ENCODE results near the gene POLN.

Gene POLN

GRCh38 chr4:2262145-2262943 is 20.4 kb upstream of the POLN start:
- peak; percentile 98 for DNase-seq

GRCh38 chr4:2261853-2262144 is 19.9 kb upstream of the POLN start, which contains the start of gene MXD4:
TSS of gene MXD4 (minus strand) at chr4:2262109. CDS start at chr4:2261980, 129 bp downstream.
- DNase-seq = no peak

- peak; percentile 65 for DNase-seq
These were observed 19.4 kb upstream of the POLN start for GRCh38 chr4:2261110-2261852.

- peak; percentile 1 for DNase-seq
These were observed 18.6 kb upstream of the POLN start for GRCh38 chr4:2260344-2261109.

GRCh38 chr4:2259541-2260343 is 17.8 kb upstream of the POLN start:
- peak; percentile 1 for DNase-seq

- DNase-seq = peak; percentile 1
These were observed 17.2 kb upstream of the POLN start for GRCh38 chr4:2259036-2259540.

GRCh38 chr4:2258091-2259035 is 16.4 kb upstream of the POLN start:
- DNase-seq = peak; percentile 1

GRCh38 chr4:2257361-2258081 is 15.6 kb upstream of the POLN start:
- peak; percentile 2 for DNase-seq

GRCh38 chr4:2256781-2257191 is 14.9 kb upstream of the POLN start:
- DNase-seq = peak; percentile 1

- DNase-seq = no peak
These were observed 14.3 kb upstream of the POLN start for GRCh38 chr4:2256156-2256731.

- DNase-seq = peak; percentile 1
These were observed 13.7 kb upstream of the POLN start for GRCh38 chr4:2255501-2256155.

GRCh38 chr4:2254665-2255500 is 13.0 kb upstream of the POLN start:
- DNase-seq = no peak

GRCh38 chr4:2253160-2254084 is 11.5 kb upstream of the POLN start:
- peak; percentile 0 for DNase-seq

- DNase-seq = no peak
These were observed 10.7 kb upstream of the POLN start for GRCh38 chr4:2252530-2253091.

- peak; percentile 1 for DNase-seq
These were observed 10.0 kb upstream of the POLN start for GRCh38 chr4:2251795-2252529.

GRCh38 chr4:2251073-2251794 is 9.3 kb upstream of the POLN start:
- DNase-seq = no peak
